NCI-H510A (cell line): ENCODE data around the gene PPP1R12C.
"Not testable (repeated sequence)": the region's sequence is repeated elsewhere in the genome, so short reads cannot be mapped to it uniquely, and the experiment has no call there.

Experiments
- DNase-seq: peaks from one replicate; lab custom pipeline; 2025; lab: John Stamatoyannopoulos, UW

The PPP1R12C gene

DNA sequence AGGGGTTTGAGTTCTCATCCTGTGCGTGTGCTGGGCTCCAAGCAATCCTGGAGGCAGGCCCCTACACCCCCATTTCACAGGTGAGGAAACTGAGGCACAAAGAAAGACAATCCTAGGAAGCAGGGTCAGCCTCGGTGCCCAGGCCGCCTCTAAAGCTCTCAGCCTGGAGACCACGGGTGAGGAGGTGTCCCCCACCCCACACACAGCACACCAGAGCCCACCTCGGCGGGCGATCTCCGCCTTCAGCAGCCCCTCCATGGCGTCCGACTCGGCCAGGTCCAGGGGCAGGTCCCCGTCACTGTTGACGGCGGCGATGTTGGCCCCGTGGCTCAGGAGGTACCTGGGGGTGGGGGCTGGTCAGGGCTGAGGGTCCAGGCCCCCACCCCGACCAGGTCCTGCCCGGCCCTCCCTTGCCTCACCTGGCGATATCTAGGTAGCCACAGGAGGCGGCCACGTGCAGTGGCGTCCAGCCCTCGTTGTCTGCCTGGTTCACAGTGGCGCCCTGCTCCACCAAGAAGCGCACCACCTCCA lies 5.1 kb downstream of the PPP1R12C start:
- DNase-seq = no peak

DNA sequence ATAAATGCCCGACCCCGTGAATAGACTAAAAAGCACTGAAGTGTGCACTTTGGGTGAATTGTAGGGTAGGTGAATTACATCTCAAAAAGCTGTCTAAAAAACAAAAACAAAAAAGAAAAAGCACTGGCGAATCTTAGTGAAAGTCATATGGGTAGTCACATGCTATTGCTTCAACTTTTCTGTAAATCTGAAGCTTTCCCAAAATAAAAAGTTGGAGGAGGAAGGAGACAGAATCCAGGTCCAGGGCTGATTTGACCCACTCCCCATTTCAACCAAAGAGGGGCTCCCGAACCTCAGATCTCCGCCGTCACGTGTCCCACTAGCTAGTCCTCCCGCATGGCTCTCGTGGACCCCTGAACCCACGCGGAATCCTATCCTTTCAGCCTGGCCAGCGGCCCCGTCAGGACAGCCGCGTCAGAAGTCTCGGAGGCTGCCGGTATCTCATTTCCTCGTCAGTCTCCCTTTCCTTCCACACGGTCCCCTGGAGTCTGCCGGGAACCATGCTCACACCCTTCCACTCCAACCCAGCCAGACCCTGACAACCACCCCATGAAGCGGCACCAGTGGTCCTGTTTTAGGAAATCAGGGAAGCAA lies 6.1 kb downstream of the PPP1R12C start:
- no peak for DNase-seq

DNA sequence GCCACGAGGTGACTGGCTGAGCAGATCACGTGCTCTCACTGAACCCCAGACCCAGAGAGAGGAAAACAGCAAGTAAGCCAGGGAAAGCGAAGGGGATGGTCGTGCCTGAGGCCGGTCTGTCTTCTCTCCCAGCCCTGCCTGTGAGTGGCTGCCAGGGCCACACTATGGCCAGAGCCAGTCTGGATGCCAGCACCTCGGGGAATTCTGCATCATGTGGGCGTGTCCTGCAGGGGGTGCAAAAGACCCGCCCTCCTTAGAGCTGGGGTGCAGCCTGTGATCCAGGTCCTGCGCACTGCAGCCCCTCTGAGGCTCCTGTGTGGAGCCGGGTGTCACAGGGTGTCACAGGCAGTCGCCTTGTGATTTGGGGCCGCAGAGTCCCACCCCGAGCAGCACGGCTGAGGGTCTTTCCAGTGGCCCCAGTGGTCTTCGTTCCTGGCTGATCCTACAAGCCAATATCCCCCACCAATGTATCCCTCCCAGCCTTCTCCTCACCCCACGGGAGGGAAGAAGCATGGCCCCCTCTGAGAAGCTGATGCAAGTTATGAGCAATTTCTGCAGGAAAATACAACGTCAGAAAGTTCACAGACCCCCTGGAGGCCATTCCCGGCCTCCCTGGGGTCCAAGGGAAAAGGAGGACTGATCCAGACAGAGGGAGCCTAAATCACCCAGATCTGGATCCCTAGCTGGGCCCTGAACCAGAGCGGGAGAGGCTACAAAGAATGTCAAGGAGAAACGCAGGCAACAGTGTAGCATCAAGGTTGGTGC lies 7.7 kb downstream of the PPP1R12C start:
- no peak for DNase-seq

DNA sequence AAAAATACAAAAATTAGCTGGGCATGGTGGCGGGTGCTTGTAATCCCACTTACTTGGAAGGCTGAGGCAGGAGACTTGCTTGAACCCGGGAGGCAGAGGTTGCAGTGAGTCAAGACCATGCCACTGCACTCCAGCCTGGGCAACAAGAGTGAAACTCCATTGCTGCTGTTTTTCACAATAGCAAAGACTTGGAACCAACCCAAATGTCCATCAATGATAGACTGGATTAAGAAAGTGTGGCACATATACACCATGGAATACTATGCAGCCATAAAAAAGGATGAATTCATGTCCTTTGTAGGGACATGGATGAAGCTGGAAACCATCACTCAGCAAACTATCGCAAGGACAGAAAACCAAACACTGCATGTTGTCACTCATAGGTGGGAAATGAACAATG lies 10.2 kb downstream of the PPP1R12C start:
- not testable (repeated sequence) for DNase-seq

DNA sequence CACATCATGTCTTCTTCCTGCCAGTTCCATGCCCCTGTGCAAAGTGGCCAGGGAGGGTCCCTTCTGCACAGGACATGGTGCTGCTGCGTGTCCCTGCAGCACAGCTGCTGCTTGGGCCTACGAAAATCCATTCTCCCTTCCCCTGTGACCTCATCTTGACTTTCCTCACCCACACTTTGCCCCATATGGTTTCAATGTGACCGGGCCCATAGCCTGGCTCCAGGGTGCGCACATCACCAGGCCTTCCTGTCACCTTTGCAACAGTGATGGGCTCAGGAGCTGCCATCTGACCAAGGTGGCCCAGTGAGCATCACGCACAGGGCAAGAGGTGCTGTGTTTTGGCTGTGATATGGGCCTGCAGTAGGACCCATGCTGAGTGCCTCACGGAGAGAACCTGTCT lies 10.8 kb downstream of the PPP1R12C start:
- no peak for DNase-seq

DNA sequence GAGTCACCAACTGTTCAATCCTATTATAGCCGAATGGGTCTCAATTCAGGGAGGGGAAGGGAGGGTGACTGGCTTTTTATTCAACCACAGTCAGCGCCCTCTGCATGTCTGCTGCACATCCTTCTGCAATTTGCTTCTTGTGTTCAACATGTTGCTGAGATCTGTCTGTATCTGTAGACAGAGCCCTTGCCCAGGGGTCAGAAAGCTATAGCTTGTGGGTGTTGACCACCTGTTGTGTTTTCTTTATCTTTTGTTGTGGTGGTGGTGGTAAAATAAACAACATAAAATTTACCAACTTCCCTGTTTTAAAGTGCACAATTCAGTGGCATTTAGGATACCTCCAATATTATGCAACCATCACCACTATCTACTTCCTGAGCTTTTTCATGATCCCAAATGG lies 12.2 kb downstream of the PPP1R12C start:
- DNase-seq = no peak

DNA sequence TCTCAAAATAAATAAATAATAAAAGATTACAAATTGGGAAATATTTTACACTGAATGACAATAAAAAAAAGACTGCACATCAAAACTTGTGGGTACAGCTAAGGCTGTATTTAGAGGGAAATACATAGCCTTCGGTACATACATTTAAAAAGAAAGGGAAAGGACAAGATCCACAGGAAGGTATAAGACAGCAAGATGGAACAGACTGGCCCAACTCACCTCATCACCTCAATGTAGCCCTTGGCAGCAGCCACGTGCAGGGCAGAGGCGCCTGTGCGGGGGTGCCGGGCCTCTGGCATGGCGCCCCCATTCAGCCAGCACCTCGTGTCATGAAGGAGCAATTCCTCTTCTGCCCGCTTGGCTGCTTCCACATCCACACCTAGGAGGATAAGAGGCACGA lies 14.2 kb downstream of the PPP1R12C start:
- DNase-seq = no peak

DNA sequence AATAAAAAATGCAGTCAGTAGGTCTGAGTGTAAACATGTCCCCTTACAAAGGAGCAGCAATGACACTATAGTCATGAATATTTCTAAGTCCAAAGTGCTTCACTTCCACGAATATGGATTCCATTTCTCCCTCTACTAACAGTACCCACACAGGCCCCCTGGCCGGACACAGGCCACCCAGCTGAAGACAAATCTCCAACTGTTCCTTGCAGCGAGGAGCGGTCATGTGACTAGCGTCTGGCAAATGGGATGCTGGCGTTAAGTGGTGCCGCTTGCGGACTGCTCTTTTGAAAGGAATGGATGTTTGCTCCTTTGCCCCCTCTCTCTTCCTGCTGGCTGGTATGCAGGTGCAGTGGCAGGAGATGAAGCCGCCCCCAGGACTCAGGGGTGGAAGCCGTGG lies 16.2 kb downstream of the PPP1R12C start:
- DNase-seq = no peak

DNA sequence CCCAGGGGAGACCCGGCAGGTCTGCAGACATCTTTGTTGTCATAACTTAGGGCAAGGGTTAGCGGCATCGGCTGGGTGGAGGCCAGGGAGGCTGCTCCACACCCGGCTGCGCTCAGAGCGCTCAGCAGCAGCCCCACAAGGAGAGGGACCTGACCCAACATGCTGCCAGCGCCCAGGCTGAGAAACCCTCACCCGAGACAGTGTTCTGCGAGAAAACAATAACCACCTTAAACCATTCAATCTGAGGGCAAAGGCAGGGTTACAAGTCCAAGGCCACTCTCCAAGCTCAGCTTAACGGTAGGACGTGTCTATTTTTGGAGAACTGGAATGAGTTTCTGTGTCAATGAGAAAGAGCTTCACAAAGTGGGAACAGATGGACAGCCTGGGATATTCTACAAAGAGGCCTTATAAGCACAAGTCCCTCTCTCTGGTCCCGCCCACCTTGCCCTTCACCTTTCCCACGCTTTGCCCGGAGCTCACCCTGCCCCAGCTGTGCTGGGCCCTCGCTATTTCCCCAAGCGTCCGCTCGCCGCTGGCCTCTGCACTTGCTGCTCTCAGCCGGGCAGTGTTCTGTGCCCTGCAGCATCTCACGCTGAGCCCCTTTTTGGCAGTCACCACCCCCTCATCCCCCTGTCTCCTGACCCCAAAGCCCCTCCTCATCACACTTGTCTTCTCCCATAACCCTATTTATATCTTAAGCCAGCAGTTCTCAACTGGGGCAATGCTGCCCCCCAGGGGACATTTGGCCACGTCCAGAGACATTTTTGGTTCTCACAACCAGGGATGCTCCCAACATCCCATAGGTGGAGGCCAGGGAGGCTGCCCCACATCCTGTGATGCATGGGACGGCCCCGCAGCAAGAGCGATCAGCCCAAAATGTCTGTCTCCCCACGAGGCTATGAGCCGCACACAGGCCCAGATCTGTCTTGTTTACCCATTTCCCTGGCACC lies 17.6 kb downstream of the PPP1R12C start:
- DNase-seq = no peak

DNA sequence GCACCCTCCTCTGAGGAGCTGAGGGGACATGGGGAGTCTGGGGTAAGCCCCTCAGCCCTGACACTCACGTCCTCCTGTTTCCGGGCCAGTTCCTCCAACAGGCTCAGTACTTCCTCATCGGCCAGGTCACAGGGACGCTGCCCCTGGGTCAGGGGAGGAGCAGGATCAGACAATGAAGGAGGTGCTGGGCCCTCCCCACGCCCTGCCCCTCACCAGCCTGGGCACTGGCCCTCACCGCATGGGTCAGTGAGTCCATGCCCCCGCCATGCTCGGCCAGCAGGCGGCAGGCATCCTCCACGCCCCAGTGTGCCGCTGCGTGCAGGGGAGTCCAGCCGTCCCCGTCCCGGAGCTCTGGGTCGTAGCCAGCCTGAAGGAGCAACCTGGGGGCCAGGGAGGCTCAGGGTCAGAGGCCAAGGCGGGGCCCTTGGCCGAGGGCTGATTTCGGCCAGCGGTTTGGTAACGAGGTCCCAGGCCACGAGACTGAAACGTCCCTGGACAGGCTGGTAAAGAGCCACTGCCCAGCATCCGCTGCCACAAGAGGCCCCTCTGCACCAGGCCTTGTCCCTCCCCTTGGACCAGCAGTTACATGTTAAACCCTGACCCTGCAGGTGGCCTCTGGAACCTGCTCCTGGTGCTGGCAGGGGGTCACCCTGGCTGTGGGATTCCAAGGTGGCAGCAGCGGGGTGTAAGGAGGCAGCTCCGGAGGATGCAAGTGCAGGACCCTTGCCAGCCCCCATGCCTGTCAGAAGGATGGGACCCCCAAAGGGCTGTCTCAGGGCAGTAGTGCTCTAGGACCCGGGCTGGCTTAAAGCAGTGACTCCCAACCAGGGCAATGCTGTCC lies 18.5 kb downstream of the PPP1R12C start:
- DNase-seq = no peak

DNA sequence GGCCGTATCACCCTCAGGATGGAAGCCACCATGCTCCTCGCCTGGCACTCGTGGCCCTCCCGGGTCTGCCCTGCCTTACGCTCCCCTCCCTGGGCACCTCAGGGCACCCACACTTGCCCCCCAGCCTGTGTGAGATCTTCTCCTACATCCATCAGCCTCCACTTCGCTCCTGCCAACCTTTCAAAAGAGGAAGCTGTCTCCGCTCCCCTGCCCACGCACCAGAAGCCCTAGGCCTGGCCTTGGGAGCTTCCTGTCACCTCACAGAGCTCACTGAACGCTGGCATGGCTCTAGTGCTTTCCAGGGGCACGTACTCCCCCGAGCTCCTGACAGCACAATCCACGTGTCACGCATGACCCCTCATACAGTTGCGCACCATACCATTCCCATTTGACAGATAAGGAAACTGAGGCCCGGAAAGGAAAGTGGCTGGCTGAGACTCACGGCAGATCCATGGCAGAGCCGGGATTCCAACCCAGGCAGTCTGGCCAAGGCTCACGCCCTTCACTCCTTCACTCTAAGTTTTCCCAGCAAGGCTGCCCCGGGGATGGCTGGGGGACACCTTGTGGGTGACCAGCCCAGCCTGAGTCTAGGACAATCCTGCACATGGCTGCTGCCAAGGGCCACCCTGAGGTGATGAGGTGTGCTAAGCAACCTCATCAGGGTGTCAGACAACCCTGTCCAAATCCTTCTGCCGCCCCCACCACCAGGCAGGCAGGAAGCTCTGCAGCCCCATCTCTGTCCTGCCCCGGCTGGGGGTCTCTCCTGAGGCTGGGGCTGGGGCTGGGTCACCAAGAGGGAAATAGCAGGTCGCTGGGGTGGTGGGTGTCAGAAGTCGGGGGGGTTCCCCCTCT lies 19.3 kb downstream of the PPP1R12C start:
- no peak for DNase-seq

DNA sequence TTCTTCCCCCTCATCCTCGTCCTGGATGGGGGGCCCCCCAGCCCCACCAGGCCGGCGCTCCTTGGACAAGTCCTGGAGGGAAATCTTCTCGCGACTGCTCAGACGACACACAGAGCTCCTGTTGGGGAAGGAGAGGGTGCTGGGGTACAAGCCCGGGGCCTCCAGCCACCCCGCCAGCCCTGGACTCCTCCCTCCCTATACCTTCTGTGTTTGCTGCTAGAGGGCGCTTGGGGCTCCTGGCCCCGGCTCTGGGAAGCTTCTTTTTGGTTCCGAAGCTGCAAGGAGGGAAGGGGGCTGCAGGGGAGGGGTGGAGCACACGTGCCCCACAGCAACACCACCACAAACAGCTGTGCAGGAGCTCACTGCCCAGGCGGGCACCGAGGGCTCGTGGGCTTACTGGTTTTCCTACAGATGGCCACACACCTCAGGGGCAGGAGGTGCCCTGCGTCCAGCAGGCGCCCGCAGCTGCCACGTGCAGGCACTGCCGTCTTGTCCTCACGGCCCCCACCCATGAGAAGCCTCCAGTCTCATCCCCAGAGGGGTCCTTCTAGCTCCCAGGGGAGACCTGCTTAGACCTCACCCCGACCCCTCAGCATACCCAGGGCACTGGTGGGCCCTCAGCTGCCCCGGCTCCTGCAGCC lies 21.3 kb downstream of the PPP1R12C start:
- no peak for DNase-seq

DNA sequence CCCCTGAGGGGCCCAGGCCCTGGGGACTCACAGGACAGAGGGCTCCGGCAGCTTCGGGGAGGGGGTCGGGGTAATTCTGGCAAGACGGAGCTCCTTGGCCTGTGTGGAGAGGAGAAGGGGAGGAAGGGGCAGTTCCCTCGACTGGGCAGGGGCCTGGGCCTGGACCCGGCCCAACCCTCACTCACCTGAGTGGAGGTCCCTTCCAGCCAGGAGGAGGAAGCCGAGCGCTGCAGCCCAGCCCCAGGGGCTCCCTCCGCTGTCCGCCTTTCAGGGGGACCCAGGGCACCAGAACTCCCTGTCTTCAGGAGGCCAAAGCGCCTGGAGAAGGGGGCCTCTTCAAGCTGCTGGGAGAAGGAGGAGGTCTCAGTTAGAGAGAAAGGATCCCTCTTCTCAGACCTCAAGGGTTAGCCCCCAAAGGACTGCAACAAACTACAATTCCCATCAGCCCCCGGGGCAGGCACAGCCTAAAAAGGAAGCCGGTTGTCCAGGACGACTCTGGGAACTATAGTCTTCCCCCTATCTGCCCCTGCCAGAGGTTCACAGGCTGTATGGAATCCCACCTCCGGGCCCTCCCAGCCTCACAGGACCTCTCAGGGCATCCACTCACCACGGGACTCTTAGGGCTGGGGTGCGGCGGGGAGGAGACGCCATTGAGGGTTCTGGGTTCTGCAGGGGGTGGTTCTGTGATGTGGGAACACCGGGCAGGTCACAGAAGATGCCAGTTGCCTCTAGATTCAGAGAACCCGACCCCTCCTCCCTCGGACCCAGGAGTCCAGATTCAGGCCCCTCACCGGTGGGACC lies 22.0 kb downstream of the PPP1R12C start:
- no peak for DNase-seq

DNA sequence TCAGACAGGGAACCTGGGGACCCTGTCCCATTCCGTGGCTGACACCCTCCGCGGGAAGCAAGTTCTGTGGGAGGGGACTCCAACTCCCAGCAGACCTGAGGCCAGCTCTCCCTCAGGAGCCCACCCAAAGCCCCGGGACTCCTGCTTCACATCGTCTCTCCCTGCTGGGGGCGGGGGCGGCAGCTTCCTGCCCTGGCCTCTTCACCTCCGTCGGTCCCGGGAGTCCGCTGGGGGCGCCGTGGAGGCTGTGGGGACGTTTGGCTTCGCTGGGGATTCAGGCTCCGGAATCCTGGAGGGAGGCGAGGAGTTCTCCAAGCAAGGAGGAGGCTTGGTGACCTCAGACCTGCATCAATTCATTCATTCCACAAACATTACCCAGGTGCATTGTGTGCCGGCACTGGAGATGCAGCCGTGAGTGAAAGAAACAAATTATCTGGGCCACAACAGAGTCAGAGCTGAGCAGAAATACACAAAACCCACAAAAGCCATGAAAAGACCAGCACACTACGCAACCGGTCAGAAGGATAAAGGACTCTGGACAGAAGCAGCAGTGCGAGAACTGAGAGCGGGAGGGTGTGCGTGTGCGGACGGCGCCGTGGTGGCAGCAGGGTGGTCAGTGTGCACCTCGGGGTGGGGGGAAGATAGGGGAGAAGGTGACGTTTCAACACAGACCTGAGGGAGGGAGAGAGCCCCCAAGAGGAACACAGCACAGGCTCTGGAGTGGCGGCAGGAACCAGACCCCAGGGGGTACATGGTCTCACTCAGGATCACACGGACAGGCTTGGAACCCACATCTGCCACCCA lies 22.8 kb downstream of the PPP1R12C start:
- no peak for DNase-seq

DNA sequence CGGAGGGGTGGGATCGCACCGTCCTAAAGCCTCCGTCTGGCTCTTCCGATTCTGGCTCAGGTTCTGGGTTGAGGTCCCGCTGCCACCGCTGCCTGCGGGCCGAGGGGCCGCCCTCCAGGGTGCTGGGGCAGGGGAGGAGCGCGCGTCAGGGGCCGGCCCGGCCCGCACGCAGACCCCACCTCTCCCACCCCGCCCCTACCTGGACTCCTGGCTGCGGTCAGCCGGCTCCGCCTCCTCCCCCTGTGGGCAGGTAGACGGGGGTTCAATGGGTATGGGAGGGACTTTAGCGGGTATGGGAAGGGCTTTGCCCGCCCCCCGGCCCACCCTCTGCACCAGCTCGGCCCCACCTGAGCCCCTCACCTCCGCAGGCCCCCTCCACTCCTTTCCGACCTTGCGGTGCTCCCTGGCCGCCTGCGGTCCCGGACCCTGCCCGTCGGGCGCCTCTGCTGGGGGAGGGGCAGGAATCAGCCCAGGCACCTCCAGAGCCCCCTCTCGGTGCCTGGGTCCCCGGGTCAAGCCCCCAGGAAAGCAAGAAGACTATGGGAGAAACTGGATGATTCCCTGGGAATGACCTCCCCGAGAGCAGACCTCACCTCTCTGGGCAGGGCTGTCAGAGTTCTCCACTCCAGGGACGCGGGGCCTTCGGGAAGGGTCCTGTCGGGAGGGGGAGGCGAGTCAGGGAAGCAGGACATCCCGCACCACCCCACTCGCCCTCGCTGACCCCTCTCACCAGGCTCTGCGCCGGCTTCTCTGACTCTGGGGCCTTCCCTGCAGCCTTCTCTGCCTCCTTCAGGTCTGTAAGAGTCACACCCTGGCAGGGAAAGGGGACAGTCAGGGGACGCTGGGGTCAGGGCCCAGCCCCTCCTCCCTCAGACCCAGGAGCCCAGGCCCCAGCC lies 24.8 kb downstream of the PPP1R12C start:
- DNase-seq = no peak

DNA sequence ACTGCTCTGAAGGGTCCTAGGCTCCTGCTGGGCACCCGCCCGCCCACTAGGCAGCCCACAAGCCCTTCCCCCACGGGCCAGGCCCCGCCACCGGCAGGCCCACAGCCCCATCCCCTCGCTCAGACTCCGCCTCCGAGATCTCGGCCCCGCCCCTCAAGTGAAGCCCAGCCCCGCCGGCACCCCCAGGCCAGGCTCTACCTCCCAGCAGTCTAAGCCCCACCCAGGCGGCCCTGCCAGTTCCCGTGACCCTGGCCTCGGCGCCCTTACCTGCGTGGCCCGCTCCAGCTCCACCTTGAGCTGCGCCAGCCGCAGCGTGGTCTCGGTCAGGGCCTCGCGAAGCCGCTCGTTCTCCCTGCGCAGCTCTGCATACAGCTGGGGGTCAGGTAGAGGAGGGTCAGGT lies 25.5 kb downstream of the PPP1R12C start:
- no peak for DNase-seq

DNA sequence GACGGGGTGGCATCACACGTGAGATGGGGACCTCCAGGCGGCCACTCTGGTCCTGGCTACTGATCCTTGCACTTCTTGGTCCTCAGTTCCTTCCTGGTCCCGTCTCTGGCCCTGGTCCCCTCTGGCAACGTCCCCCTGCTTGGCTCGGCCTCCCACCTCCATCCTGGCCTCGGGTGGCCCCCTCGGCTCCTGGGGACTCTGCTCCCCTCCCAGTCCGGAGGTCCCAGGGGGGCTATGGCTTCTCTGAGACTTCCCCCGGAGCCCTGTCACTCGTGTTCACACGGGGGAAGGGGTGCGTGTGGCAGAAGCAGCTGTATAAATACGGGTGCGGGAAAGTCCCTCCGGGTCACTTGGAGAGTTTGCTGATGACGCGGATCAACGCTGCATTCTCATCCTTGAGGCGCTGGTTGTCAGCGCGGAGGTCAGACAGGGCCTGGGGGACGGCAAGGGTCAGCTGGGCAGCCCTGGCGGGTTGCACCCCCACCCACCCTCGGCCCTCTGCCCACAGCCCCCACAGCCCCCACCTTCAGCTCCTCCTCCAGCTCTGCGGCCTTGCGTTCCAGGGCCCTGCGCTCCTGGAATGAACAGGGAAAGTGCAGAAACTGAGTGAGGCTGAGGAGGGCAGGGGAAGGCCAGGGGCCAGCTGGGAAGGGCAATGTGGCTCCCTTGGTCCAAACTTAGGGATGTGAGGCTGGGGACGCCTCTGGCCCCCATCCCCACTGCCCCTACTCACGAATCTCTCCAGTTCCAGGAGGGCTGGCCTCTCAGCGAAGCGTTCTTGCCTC lies 26.1 kb downstream of the PPP1R12C start:
- DNase-seq = no peak
